PC-3 (cell line): Measurements from ENCODE around the gene CFAP410.

Experiments
- CTCF ChIP-seq: fragments of 300-600 bp; sonication (generic); conservative IDR thresholded peaks from 2 replicates; pipeline ENCODE4 v1.5.1; 2017; ENCODE audit warnings: antibody characterized with exemption, low read depth, mild to moderate bottlenecking, low read length
- EZH2 ChIP-seq: fragments of 300-600 bp; sonication (generic); IDR thresholded peaks from one replicate; pipeline ENCODE4 v1.6.1; 2017; ENCODE audit warnings: antibody characterized with exemption, mild to moderate bottlenecking, low read length; ENCODE audit not compliant: unreplicated experiment
- EZH2phosphoT487 ChIP-seq: fragments of 300-600 bp; sonication (generic); IDR thresholded peaks from 2 replicates; pipeline ENCODE4 v1.6.1; 2018; ENCODE audit warnings: mild to moderate bottlenecking, antibody characterized with exemption, low read length, borderline replicate concordance

- TF ChIP-seq CTCF: no peak
- no peak for TF ChIP-seq EZH2phosphoT487
- no peak for TF ChIP-seq EZH2
Measured at GRCh38 chr21:44312089-44312488, 27.1 kb downstream of the CFAP410 start.
